ENCODE results near the gene MEI1.

DNA sequence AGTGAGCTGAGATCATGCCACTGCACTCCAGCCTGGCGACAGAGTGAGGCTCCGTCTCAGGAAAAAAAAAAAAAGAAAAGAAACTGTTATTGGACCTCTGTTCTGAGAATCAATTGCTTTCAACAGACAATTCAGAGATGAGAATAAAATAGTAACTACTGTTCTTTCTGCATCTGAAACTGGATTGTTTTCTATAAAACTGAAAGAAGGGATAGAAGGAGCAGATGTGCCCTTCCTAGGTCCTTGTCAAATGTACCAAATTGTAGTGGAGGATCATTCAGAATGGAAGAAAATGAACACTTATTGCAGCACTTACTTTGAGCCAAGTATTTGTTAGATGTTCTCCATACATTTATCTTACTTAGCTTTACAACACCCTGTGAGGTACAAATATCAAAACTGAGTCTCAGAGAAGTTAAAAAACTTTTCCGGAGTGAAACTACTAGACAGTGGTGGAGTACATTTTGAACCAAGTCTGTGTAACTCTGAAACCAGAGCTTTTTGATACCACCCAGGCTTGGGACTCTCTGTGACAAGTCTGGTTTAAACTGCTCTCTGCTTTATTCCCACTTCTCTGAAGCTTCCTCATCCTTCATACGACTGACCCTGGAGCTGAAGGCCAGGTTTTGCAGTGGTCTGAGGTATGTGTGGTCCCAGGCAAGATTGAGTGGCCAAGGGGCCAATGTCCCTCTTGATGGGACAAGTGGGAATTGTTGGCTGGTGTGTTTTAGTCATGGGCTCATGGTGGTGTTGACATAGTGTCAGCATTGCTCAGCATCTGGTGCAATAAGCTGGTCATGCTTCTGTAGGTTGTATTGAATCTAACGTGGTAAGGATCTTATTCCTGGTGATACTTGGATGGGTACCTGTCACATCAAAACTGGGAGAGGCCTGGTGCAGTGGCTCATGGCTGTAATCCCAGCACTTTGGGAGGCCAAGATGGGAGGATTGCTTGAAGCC, 53.0 kb downstream of the MEI1 start:
- TF ChIP-seq, protein P1, sequence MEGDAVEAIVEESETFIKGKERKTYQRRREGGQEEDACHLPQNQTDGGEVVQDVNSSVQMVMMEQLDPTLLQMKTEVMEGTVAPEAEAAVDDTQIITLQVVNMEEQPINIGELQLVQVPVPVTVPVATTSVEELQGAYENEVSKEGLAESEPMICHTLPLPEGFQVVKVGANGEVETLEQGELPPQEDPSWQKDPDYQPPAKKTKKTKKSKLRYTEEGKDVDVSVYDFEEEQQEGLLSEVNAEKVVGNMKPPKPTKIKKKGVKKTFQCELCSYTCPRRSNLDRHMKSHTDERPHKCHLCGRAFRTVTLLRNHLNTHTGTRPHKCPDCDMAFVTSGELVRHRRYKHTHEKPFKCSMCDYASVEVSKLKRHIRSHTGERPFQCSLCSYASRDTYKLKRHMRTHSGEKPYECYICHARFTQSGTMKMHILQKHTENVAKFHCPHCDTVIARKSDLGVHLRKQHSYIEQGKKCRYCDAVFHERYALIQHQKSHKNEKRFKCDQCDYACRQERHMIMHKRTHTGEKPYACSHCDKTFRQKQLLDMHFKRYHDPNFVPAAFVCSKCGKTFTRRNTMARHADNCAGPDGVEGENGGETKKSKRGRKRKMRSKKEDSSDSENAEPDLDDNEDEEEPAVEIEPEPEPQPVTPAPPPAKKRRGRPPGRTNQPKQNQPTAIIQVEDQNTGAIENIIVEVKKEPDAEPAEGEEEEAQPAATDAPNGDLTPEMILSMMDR (IDR thresholded peaks at IDR 0.05; ENCODE audit: poor library complexity): no peak
- TF ChIP-seq EZH2 (IDR thresholded peaks at IDR 0.05; ENCODE audit: borderline replicate concordance) (no peak), EZH2phosphoT487 (IDR thresholded peaks at IDR 0.05; ENCODE audit: low read depth, severe bottlenecking, unreplicated experiment) (no peak)
